GM12878 (cell line): Measurements from ENCODE around the gene MGA. TPM values are rescaled to one million over a fixed set of nuclear protein-coding genes. Genes with fewer than 3 reads are reported as not detected.
"Not testable (repeated sequence)": the region's sequence is repeated elsewhere in the genome, so short reads cannot be mapped to it uniquely, and the experiment has no call there.

Experiments
- ATAC-seq: fragments of 200-7000 bp; cut with Tn5 transposase; 3 replicates; pipeline ENCODE4 v1.9.1; 2020; ENCODE audit warnings: mild to moderate bottlenecking, moderate library complexity
- BruUV-seq: library from RNA; stranded (reverse); fragments of 400-500 nt; replicated peaks from 2 replicates; lab custom pipeline; 2021; lab: Mats Ljungman, UMichigan
- CTCF ChIA-PET: fragments of 300-600 bp; sonication (Branson Sonifier 250); formaldehyde crosslinking; extraction: SDS; loops from one replicate; lab custom pipeline; 2021; ENCODE audit warnings: inconsistent platforms; lab: Yijun Ruan, JAX
- POLR2A ChIA-PET: fragments of 350-600 bp; formaldehyde crosslinking; extraction: SDS; loops from one replicate; lab custom pipeline; 2021; ENCODE audit warnings: inconsistent platforms; lab: Charles Lee
- RAD21 ChIA-PET: fragments of 300-600 bp; sonication (Branson Sonifier 250); formaldehyde crosslinking; loops from one replicate; lab custom pipeline; 2023; ENCODE audit warnings: antibody characterized with exemption; ENCODE audit not compliant: unreplicated experiment; lab: Charles Lee
- SMC1A ChIA-PET: fragments of 300-600 bp; sonication (Branson Sonifier 250); formaldehyde crosslinking; loops from one replicate; lab custom pipeline; 2023; ENCODE audit not compliant: unreplicated experiment, uncharacterized antibody; lab: Charles Lee
- DNase-seq: peaks from one replicate; pipeline ENCODE4 v3.0.0-alpha.2; 2011; ENCODE audit warnings: low read depth, low spot score
- FAIRE-seq: peaks from 3 replicates; lab custom pipeline; 2011; peaks lifted over from hg19 to GRCh38; lab: Jason Lieb, UNC
- H2AFZ ChIP-seq: 2 replicates; pipeline ENCODE4 v1.6.0; 2011; ENCODE audit warnings: low read depth, low read length, control low read depth; ENCODE audit not compliant: control insufficient read depth
- H3K27ac ChIP-seq: 2 replicates; pipeline ENCODE4 v1.5.1; 2011; ENCODE audit warnings: control low read depth; ENCODE audit not compliant: control insufficient read depth, insufficient read depth
- H3K27me3 ChIP-seq, 2 experiments: replicated peaks in 1 of 2; 2 replicates each; pipeline versions ENCODE4 v1.6.0 to v1.6.1; 2011; ENCODE audit warnings: low read length in 1 of 2; ENCODE audit not compliant: control insufficient read depth in 2 of 2, insufficient read depth in 2 of 2
- H3K36me3 ChIP-seq, 2 experiments: 2 replicates each; pipeline ENCODE4 v1.5.1; 2011; ENCODE audit warnings: low read length in 1 of 2; ENCODE audit not compliant: control insufficient read depth in 2 of 2, insufficient read depth in 2 of 2
- H3K4me1 ChIP-seq: 2 replicates; pipeline ENCODE4 v1.6.1; 2011; ENCODE audit warnings: mild to moderate bottlenecking, low read length, moderate library complexity, mixed read lengths; ENCODE audit not compliant: control insufficient read depth, insufficient read depth
- H3K4me2 ChIP-seq: 2 replicates; pipeline ENCODE4 v1.6.0; 2011; ENCODE audit warnings: control low read depth; ENCODE audit not compliant: control insufficient read depth, insufficient read depth
- H3K4me3 ChIP-seq: fragments of 200-600 bp; sonication (generic); 2 replicates; pipeline ENCODE4 v1.5.1; 2016
- H3K79me2 ChIP-seq: 2 replicates; pipeline ENCODE4 v1.6.0; 2011; ENCODE audit warnings: low read length; ENCODE audit not compliant: control insufficient read depth, insufficient read depth
- H3K9ac ChIP-seq: 2 replicates; pipeline ENCODE4 v1.8.0; 2011; ENCODE audit warnings: low read length, control low read depth, mixed read lengths; ENCODE audit not compliant: control insufficient read depth, insufficient read depth
- H3K9me3 ChIP-seq: replicated peaks from 3 replicates; pipeline ENCODE4 v1.5.1; 2011; ENCODE audit warnings: mild to moderate bottlenecking, low read length; ENCODE audit not compliant: control insufficient read depth, insufficient read depth
- H4K20me1 ChIP-seq: 2 replicates; pipeline ENCODE4 v1.6.0; 2011; ENCODE audit not compliant: control insufficient read depth, insufficient read depth
- CBX3 ChIP-seq: fragments of 200-600 bp; sonication (generic); IDR thresholded peaks from 2 replicates; pipeline ENCODE4 v1.6.1; 2016; ENCODE audit warnings: low read depth, borderline replicate concordance
- EP300 ChIP-seq, 2 experiments: fragments of 150-350 bp in 1 of 2; IDR thresholded peaks; 2 replicates each; pipeline ENCODE4 v1.6.1; 2011 to 2012; ENCODE audit warnings: low read depth in 2 of 2, low read length in 2 of 2, borderline replicate concordance in 1 of 2, improper control_type of control experiment in 1 of 2, inconsistent platforms in 1 of 2; ENCODE audit not compliant: control insufficient read depth in 1 of 2
- HDGF ChIP-seq: fragments of 450-650 bp; IDR thresholded peaks from 2 replicates; pipeline ENCODE4 v1.6.1; 2016; ENCODE audit warnings: antibody characterized with exemption
- IRF4 ChIP-seq: IDR thresholded peaks from 2 replicates; pipeline ENCODE4 v1.6.1; 2011; ENCODE audit warnings: low read depth, low read length
- MXI1 ChIP-seq: fragments of 150-350 bp; IDR thresholded peaks from 2 replicates; pipeline ENCODE4 v1.6.1; 2011; ENCODE audit warnings: low read depth, mild to moderate bottlenecking, inconsistent platforms, low read length, improper control_type of control experiment
- NBN ChIP-seq: fragments of 450-650 bp; IDR thresholded peaks from 2 replicates; pipeline ENCODE4 v1.6.1; 2016
- STAT1 ChIP-seq: fragments of 450-650 bp; conservative IDR thresholded peaks from 2 replicates; pipeline ENCODE4 v1.6.1; 2014; ENCODE audit warnings: antibody characterized with exemption, mild to moderate bottlenecking
- ZBTB11 ChIP-seq: fragments of 450-650 bp; formaldehyde crosslinking; IDR thresholded peaks from 2 replicates; pipeline ENCODE4 v1.5.0; 2022; ENCODE audit warnings: mild to moderate bottlenecking, missing genetic modification characterization
- WGBS: methylation state at CpG from one replicate; pipeline ENCODE4 v1.1.6; 2016; ENCODE audit warnings: low lambda C conversion rate; ENCODE audit not compliant: insufficient replicate concordance, insufficient coverage; ENCODE audit errors: missing lambda C conversion rate; 5-methylcytosine and 5-hydroxymethylcytosine counted together
- in situ Hi-C: fragments of 300-500 bp; cut with MboI; formaldehyde crosslinking; loops from 9 replicates; pipeline ENCODE4 v1.14.3; 2018; ENCODE audit warnings: mixed read lengths
- intact Hi-C: fragments of 100-400 bp; cut with micrococcal nuclease; formaldehyde crosslinking; loops from one replicate; pipeline ENCODE4 v1.14.2; 2022; ENCODE audit not compliant: unreplicated experiment
- polyA plus RNA-seq, 11 experiments: library from polyadenylated mRNA; depleted of rRNA in 4 of 11; unstranded in 6 of 11; stranded (reverse) in 5 of 11; fragments of >200 nt; fragmentation: Nextera tagmentation in 4 of 11; fragmentation: Illumina TruSeq in 1 of 11; extraction: Ambion mirVana in 4 of 11; extraction: Trizol in 1 of 11; gene quantifications; 1 replicate in 1 of 11; 2 replicates in 10 of 11; pipeline versions ENCODE4 v1.2.1 to v1.2.3, GENCODE V29; 2011 to 2016; ENCODE audit warnings: inconsistent platforms in 2 of 11, missing spikeins in 2 of 11, low read depth in 1 of 11
- total RNA-seq, 4 experiments: library from RNA; depleted of rRNA in 3 of 4; stranded (reverse); fragments of >200 nt in 3 of 4; fragmentation: Illumina TruSeq in 1 of 4; extraction: Trizol in 1 of 4; gene quantifications; 2 replicates each; pipeline versions ENCODE4 v1.2.1 to v1.2.3, GENCODE V29; 2013 to 2021
- TF ChIP-seq, protein P1 (sequence below): fragments of 450-650 bp; IDR thresholded peaks from 2 replicates; pipeline ENCODE4 v1.6.1; 2017; ENCODE audit warnings: low read depth, mild to moderate bottlenecking, moderate library complexity

Gene MGA
- total and polyA plus RNA-seq, 10 of the 15 experiments (the other 5 are each of a cell fraction or from before 2014, with no cell fraction given), result 2.6 to 29.6 (median 17.0) TPM

GRCh38 chr15:41734079-41734478 is 73.9 kb downstream of the MGA start (continued):
- TF ChIP-seq STAT1 (no peak), HDGF (no peak), NBN (no peak)

GRCh38 chr15:41735046-41735445 is 74.8 kb downstream of the MGA start:
- BruUV-seq, result no TSS peak
- intact Hi-C loops, result no loop called here
- H3K4me1 ChIP-seq, result peaks cover 6% of the 10 kb centered on the region; the same call in 1 of the 2 replicates
- no peak overlapping the region for H3K9ac ChIP-seq
- WGBS, result 86% methylated on average over 4 of the region's 4 CpGs
- H3K36me3 ChIP-seq, result peaks cover 6 to 13% of the 10 kb centered on the region in 2 experiments; a peak in 3 of 4 replicates
- H3K4me2 ChIP-seq, result no peak overlapping the region
- H3K79me2 ChIP-seq, result no peaks in the 10 kb centered on the region
- ATAC-seq (no peak), FAIRE-seq (no peak), DNase-seq (no peak)
- no peak overlapping the region for H3K27ac ChIP-seq
- ChIA-PET SMC1A (interaction anchor here (0.8 kb wide), 1 partner anchor 39 kb away, joined by 4 read pairs; the partner anchor contains the start of gene MAPKBP1), RAD21 (no interaction called here), CTCF (no interaction called here), POLR2A (no interaction called here)
- H3K9me3 ChIP-seq, result no peaks in the 10 kb centered on the region
- H3K4me3 ChIP-seq, result no peak overlapping the region
- H3K27me3 ChIP-seq, result no peaks in the 10 kb centered on the region
- in situ Hi-C loops, result no loop called here
- no peaks in the 10 kb centered on the region for H4K20me1 ChIP-seq
- H2AFZ ChIP-seq, result no peak overlapping the region
- TF ChIP-seq IRF4, result no peak
- TF ChIP-seq, protein P1, sequence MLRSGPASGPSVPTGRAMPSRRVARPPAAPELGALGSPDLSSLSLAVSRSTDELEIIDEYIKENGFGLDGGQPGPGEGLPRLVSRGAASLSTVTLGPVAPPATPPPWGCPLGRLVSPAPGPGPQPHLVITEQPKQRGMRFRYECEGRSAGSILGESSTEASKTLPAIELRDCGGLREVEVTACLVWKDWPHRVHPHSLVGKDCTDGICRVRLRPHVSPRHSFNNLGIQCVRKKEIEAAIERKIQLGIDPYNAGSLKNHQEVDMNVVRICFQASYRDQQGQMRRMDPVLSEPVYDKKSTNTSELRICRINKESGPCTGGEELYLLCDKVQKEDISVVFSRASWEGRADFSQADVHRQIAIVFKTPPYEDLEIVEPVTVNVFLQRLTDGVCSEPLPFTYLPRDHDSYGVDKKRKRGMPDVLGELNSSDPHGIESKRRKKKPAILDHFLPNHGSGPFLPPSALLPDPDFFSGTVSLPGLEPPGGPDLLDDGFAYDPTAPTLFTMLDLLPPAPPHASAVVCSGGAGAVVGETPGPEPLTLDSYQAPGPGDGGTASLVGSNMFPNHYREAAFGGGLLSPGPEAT, result no peak
- no peak for TF ChIP-seq EP300 (IDR thresholded peaks at IDR 0.05; ENCODE audit: borderline replicate concordance in 1 of 2, control insufficient read depth in 1 of 2, low read depth in 2 of 2, low read length in 2 of 2)
- TF ChIP-seq CBX3, result no peak
- TF ChIP-seq MXI1, result no peak
- TF ChIP-seq ZBTB11, result no peak

- H3K4me3 ChIP-seq, intact Hi-C loops, FAIRE-seq, H3K27ac ChIP-seq, H3K27me3 ChIP-seq, BruUV-seq, H3K9ac ChIP-seq, ATAC-seq, H2AFZ ChIP-seq, DNase-seq, H3K4me2 ChIP-seq, RAD21 ChIA-PET, POLR2A ChIA-PET, H3K9me3 ChIP-seq, H3K4me1 ChIP-seq, in situ Hi-C loops, H4K20me1 ChIP-seq, H3K79me2 ChIP-seq: not testable (repeated sequence)
- ChIA-PET SMC1A (interaction anchor here (0.8 kb wide), 1 partner anchor 38 kb away, joined by 4 read pairs; the partner anchor contains the start of gene MAPKBP1), CTCF (interaction anchor here (0.6 kb wide), 1 partner anchor 1151 kb away, joined by 3 read pairs; no protein-coding TSS in a partner anchor)
- 100% methylated on average over 6 of the region's 10 CpGs for WGBS
- peaks cover 6 to 13% of the 10 kb centered on the region in 2 experiments; a peak in 3 of 4 replicates for H3K36me3 ChIP-seq
These were observed 75.3 kb downstream of the MGA start for GRCh38 chr15:41735492-41735891.
